Measurements from ENCODE around the gene FAM168B. TPM values are rescaled to one million over a fixed set of nuclear protein-coding genes. Genes with fewer than 3 reads are reported as not detected.
A peak's percentile ranks its signal among the peaks of the same experiment; 100 is the strongest.
"Not testable (repeated sequence)": the region's sequence is repeated elsewhere in the genome, so short reads cannot be mapped to it uniquely, and the experiment has no call there.

FAM168B gene
- total and polyA plus RNA-seq, 4 donors, result 31.3 to 86.7 (median 58.1) TPM

DNA sequence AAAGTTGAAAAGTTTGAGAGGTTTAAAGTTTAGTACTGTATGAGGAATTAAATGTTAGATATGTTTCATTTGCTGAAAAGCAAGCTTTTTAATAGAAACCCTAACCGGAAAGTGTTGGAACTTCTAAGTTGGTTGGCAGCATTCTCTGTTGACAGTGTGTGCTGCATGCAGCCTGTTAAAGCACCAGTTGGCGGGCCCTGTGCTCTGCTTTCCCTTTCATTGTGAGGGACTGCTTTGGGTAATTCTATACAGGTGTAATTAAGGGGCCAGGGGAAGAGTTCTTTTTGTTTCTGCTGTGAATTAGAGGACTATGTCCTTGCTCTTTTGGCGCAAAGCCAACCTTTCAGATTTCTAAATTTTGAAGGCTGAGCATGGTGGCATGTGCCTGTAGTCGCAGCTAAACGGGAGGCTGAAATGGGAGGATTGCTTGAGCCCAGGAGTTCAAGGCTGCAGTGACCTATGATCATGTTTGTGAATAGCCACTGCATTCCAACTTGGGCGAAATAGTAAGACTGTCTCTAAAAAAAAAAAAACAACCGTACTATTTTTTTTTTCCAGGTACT is 32.0 kb upstream of the FAM168B start:
- Histone ChIP-seq H3K27me3 (ENCODE audit: control insufficient read depth in 1 of 2, insufficient read depth in 2 of 2, low read length in 1 of 2) (no peaks in the 10 kb centered on the region), H3K4me1 (ENCODE audit: control insufficient read depth in 1 of 2, insufficient read depth in 2 of 2, low read length in 2 of 2) (no peaks in the 10 kb centered on the region), H3K36me3 (ENCODE audit: control insufficient read depth in 1 of 2, insufficient read depth in 2 of 2, low read length in 1 of 2) (peaks cover 6 to 8% of the 10 kb centered on the region in 2 donors), H3K27ac (ENCODE audit: low read depth in 1 of 2, low read length in 2 of 2) (no peak overlapping the region), H3K4me3 (ENCODE audit: low read length in 2 of 2) (no peak overlapping the region), H3K9me3 (ENCODE audit: control insufficient read depth, low read length) (no peaks in the 10 kb centered on the region)
- WGBS, 2 donors, result 61 to 62% methylated on average over 7 of the region's 7 CpGs
- peak; percentile 62 for ATAC-seq (ENCODE audit: low FRiP score)
- DNase-seq, result no peak
- intact Hi-C loops (cut with DNase I), result no loop called here

DNA sequence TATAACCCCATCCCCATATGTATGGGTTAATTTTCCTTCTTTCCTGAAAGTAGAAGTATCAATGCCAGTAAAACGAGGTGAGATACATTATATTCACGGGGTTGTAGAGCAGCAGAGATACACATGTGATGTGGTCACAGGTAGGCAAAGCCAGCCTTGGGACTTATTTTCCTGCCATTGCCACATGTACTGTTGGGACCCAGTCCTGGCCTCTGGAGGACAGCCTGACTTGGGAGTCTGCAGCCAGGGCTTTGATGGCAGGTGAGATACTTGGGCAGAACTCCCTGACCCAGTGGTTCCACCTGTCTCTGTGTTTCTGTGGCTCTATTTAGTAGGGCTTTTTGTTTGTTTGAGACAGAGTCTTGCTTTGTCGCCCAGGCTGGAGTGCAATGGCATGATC is 29.9 kb upstream of the FAM168B start:
- H3K27me3 ChIP-seq (ENCODE audit: control insufficient read depth in 1 of 2, insufficient read depth in 2 of 2, low read length in 1 of 2), result no peaks in the 10 kb centered on the region
- H3K4me3 ChIP-seq (ENCODE audit: low read length in 2 of 2), result no peak overlapping the region
- 91 to 94% methylated on average over 3 of the region's 3 CpGs for WGBS, 2 donors
- H3K27ac ChIP-seq (ENCODE audit: low read depth in 1 of 2, low read length in 2 of 2), result no peak overlapping the region
- ATAC-seq (ENCODE audit: low FRiP score) (no peak), DNase-seq (no peak)
- H3K9me3 ChIP-seq (ENCODE audit: control insufficient read depth, low read length), result no peaks in the 10 kb centered on the region
- peaks cover 5 to 6% of the 10 kb centered on the region in 2 donors for H3K36me3 ChIP-seq (ENCODE audit: control insufficient read depth in 1 of 2, insufficient read depth in 2 of 2, low read length in 1 of 2)
- intact Hi-C loops (cut with DNase I), result no loop called here
- no peaks in the 10 kb centered on the region for H3K4me1 ChIP-seq (ENCODE audit: control insufficient read depth in 1 of 2, insufficient read depth in 2 of 2, low read length in 2 of 2)

DNA sequence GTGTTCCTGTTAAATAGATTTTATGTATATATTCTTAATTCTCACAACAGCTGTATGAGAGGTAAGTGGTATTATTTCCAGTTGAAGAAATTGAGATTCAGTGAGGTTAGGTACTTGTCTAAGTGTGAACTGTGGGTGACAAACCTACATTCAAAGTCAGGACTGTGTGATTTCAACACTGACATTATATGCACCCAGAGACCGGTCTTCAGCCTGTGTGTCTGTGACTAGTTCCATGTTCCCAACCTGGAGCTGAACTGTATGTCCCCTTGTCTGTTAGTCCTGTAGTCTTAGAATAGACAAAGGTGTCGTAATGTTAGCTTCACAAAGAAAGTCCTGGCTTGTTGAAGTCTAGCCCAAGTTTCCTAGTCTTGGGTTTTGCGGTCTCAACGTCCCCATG is 29.2 kb upstream of the FAM168B start:
- DNase-seq (no peak), ATAC-seq (ENCODE audit: low FRiP score) (no peak)
- 97% methylated on average over 4 of the region's 4 CpGs for WGBS, 2 donors
- no peaks in the 10 kb centered on the region for H3K27me3 ChIP-seq (ENCODE audit: control insufficient read depth in 1 of 2, insufficient read depth in 2 of 2, low read length in 1 of 2)
- H3K27ac ChIP-seq (ENCODE audit: low read depth in 1 of 2, low read length in 2 of 2), result no peak overlapping the region
- no peaks in the 10 kb centered on the region for H3K4me1 ChIP-seq (ENCODE audit: control insufficient read depth in 1 of 2, insufficient read depth in 2 of 2, low read length in 2 of 2)
- peaks cover 5 to 6% of the 10 kb centered on the region in 2 donors for H3K36me3 ChIP-seq (ENCODE audit: control insufficient read depth in 1 of 2, insufficient read depth in 2 of 2, low read length in 1 of 2)
- H3K4me3 ChIP-seq (ENCODE audit: low read length in 2 of 2), result no peak overlapping the region
- H3K9me3 ChIP-seq (ENCODE audit: control insufficient read depth, low read length), result no peaks in the 10 kb centered on the region
- intact Hi-C loops (cut with DNase I), result no loop called here

DNA sequence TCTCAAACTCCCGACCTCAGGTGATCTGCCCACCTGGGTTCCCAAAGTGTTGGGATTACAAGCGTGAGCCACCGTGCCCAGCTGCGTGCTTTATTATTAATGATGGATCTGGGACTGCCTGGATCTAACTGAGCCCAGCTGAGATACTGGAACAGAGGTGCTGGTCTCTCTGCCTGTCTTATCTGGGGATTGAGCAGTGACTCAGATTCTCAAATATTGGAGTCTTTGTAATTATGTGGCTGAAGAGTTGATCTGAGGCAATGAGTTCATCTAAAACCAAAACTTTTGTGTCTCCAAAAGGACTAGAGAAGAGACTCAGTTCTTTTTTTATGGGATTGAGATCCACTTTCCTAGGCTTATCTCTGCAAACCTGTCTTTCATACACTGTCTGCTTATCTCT is 28.2 kb upstream of the FAM168B start:
- peaks cover 0 to 2% of the 10 kb centered on the region in 2 donors for H3K36me3 ChIP-seq (ENCODE audit: control insufficient read depth in 1 of 2, insufficient read depth in 2 of 2, low read length in 1 of 2)
- H3K4me3 ChIP-seq (ENCODE audit: low read length in 2 of 2), result no peak overlapping the region
- H3K9me3 ChIP-seq (ENCODE audit: control insufficient read depth, low read length), result no peaks in the 10 kb centered on the region
- ATAC-seq (ENCODE audit: low FRiP score), result no peak
- no peaks in the 10 kb centered on the region for H3K27me3 ChIP-seq (ENCODE audit: control insufficient read depth in 1 of 2, insufficient read depth in 2 of 2, low read length in 1 of 2)
- no peak overlapping the region for H3K27ac ChIP-seq (ENCODE audit: low read depth in 1 of 2, low read length in 2 of 2)
- DNase-seq, result no peak
- WGBS, 2 donors, result 96 to 97% methylated on average over 4 of the region's 4 CpGs
- intact Hi-C loops (cut with DNase I), result no loop called here
- no peaks in the 10 kb centered on the region for H3K4me1 ChIP-seq (ENCODE audit: control insufficient read depth in 1 of 2, insufficient read depth in 2 of 2, low read length in 2 of 2)

DNA sequence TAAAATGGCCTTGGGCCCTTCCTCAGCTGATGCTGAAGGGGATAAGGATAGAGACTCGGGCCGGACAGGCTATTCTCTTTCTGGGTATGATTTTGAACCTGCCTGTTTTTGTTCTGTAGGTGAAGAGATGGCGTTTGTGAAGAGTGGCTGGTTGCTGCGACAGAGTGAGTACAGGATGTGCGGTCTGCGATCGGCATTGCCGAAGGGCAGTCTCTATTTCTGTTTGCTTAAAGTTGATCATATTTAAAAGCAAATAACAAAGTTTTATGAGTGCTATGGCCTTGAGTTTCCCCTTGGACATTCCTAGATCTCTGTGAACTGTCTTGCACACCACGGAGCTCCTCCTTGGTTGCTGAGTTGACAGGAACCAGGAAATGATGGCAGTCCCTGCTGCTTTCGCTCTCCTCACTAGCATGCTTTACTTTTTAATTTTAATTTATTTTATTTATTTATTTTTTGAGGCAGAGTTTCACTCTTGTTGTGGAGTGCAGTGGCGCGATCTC is 27.6 kb upstream of the FAM168B start:
- no peak for ATAC-seq (ENCODE audit: low FRiP score)
- DNase-seq, result no peak
- intact Hi-C loops (cut with DNase I), result no loop called here
- H3K27me3 ChIP-seq (ENCODE audit: control insufficient read depth in 1 of 2, insufficient read depth in 2 of 2, low read length in 1 of 2), result no peaks in the 10 kb centered on the region
- H3K4me1 ChIP-seq (ENCODE audit: control insufficient read depth in 1 of 2, insufficient read depth in 2 of 2, low read length in 2 of 2), result no peaks in the 10 kb centered on the region
- 95 to 97% methylated on average over 12 of the region's 12 CpGs for WGBS, 2 donors
- peaks cover 0 to 1% of the 10 kb centered on the region in 2 donors for H3K36me3 ChIP-seq (ENCODE audit: control insufficient read depth in 1 of 2, insufficient read depth in 2 of 2, low read length in 1 of 2)
- H3K27ac ChIP-seq (ENCODE audit: low read depth in 1 of 2, low read length in 2 of 2), result no peak overlapping the region
- no peak overlapping the region for H3K4me3 ChIP-seq (ENCODE audit: low read length in 2 of 2)
- no peaks in the 10 kb centered on the region for H3K9me3 ChIP-seq (ENCODE audit: control insufficient read depth, low read length)

DNA sequence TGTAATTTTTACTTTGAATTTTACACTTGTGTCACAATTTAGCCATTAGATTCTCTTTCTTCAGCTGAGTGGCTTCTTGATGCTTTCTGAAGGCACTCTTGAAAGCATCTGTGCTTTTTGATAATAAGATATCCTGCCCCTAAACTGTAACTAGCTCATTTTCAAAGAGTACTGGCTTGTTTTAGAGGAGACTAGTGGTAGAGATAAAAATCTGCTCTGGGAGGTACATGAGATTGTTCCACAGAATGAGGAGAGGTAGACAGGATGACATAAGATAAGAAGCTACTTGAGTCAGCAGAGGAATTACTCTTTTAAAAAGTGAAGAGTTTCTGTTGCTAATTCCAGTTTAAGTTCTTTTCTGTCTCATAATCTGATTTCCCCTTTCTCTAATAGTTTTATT is 22.5 kb upstream of the FAM168B start:
- no peaks in the 10 kb centered on the region for H3K27me3 ChIP-seq (ENCODE audit: control insufficient read depth in 1 of 2, insufficient read depth in 2 of 2, low read length in 1 of 2)
- no peak overlapping the region for H3K4me3 ChIP-seq (ENCODE audit: low read length in 2 of 2)
- no peak overlapping the region for H3K27ac ChIP-seq (ENCODE audit: low read depth in 1 of 2, low read length in 2 of 2)
- H3K4me1 ChIP-seq (ENCODE audit: control insufficient read depth in 1 of 2, insufficient read depth in 2 of 2, low read length in 2 of 2), result no peaks in the 10 kb centered on the region
- no peaks in the 10 kb centered on the region for H3K36me3 ChIP-seq (ENCODE audit: control insufficient read depth in 1 of 2, insufficient read depth in 2 of 2, low read length in 1 of 2)
- no peaks in the 10 kb centered on the region for H3K9me3 ChIP-seq (ENCODE audit: control insufficient read depth, low read length)
- intact Hi-C loops (cut with DNase I), result no loop called here
- ATAC-seq (ENCODE audit: low FRiP score), result no peak
- DNase-seq, result no peak

DNA sequence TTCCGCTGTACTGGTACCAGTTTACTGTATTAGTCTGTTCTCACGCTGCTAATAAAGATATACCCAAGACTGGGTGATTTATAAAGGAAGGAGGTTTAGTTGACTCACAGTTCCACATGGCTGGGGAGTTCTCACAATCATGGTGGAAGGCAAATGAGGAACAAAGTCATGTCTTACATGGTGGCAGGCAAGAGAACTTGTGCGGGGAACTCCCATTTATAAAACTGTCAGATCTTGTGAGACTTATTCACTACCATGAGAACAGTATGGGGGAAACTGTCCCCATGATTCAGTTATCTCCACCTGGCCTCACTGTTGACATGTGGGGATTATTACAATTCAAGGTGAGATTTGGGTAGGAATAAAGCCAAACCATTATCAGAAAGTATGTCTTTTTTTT is 21.7 kb upstream of the FAM168B start:
- intact Hi-C loops (cut with DNase I); DNase-seq; H3K9me3 ChIP-seq (ENCODE audit: control insufficient read depth, low read length); H3K4me3 ChIP-seq (ENCODE audit: low read length in 2 of 2); ATAC-seq (ENCODE audit: low FRiP score); H3K27me3 ChIP-seq (ENCODE audit: control insufficient read depth in 1 of 2, insufficient read depth in 2 of 2, low read length in 1 of 2); H3K4me1 ChIP-seq (ENCODE audit: control insufficient read depth in 1 of 2, insufficient read depth in 2 of 2, low read length in 2 of 2); H3K27ac ChIP-seq (ENCODE audit: low read depth in 1 of 2, low read length in 2 of 2); H3K36me3 ChIP-seq (ENCODE audit: control insufficient read depth in 1 of 2, insufficient read depth in 2 of 2, low read length in 1 of 2): not testable (repeated sequence)
- 95 to 96% methylated on average over 3 of the region's 3 CpGs for WGBS, 2 donors

DNA sequence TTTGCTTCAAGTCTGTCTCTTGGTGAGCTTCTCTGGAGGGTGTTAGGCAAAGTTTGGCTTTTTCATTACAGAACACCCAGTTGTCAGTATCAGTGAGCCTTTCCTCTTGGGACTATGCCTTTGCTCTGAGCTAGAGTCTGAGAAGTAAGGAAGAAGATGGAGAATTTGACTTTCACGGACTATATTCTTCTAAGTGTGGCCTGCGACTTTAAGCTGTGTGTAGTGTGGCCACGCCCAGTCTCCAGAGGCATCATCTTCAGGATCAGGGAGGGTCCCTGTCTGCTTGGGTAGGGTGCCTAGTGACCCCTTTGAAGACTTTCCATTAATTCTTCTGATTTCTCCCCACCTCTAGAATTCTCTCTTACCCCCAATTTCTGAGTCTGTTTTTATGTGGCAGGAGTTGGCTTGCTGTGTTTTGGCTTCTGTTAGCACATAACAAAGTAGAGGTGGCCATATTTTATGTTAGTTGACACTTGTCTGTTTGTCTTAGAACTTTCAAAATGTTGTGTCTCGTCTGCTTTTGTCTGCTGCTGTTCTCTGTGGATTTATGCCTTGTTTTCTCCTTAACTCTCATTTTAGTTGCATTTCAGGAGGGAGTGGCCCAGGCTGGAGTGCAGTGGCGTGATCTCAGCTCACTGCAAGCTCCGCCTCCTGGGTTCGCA is 20.4 kb upstream of the FAM168B start:
- intact Hi-C loops (cut with DNase I), result no loop called here
- DNase-seq (no peak), ATAC-seq (ENCODE audit: low FRiP score) (peak; percentile 15)
- H3K4me3 ChIP-seq (ENCODE audit: low read length in 2 of 2), result no peak overlapping the region
- WGBS, 2 donors, result 86 to 87% methylated on average over 7 of the region's 7 CpGs
- no peaks in the 10 kb centered on the region for H3K36me3 ChIP-seq (ENCODE audit: control insufficient read depth in 1 of 2, insufficient read depth in 2 of 2, low read length in 1 of 2)
- H3K27me3 ChIP-seq (ENCODE audit: control insufficient read depth in 1 of 2, insufficient read depth in 2 of 2, low read length in 1 of 2), result no peaks in the 10 kb centered on the region
- no peaks in the 10 kb centered on the region for H3K9me3 ChIP-seq (ENCODE audit: control insufficient read depth, low read length)
- no peak overlapping the region for H3K27ac ChIP-seq (ENCODE audit: low read depth in 1 of 2, low read length in 2 of 2)
- H3K4me1 ChIP-seq (ENCODE audit: control insufficient read depth in 1 of 2, insufficient read depth in 2 of 2, low read length in 2 of 2), result no peaks in the 10 kb centered on the region

DNA sequence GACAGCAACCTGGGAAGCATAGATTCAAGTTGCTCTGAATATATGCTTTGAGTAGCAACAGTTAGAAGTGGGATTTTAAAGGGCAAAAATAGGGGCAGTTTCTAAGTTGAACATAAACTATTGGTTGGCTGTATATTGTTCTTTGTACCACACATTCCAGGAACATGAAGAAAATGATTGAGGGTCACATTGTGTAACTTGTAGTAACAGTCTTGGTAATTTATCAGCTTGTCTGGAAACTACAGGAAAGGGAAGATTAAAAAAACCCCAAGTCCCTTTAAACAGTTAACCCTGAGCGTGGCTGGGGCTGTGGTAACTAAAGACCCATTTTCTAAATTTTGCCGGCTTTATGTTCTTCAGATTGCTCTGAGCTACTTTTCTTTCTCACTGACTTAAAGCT is 19.3 kb upstream of the FAM168B start:
- WGBS, 2 donors, result 36 to 52% methylated on average over 2 of the region's 2 CpGs

More for the DNA sequence above, 19.3 kb upstream of the FAM168B start:
- no peaks in the 10 kb centered on the region for H3K36me3 ChIP-seq (ENCODE audit: control insufficient read depth in 1 of 2, insufficient read depth in 2 of 2, low read length in 1 of 2)
- no peak overlapping the region for H3K4me3 ChIP-seq (ENCODE audit: low read length in 2 of 2)
- ATAC-seq (ENCODE audit: low FRiP score) (no peak), DNase-seq (no peak)
- H3K27me3 ChIP-seq (ENCODE audit: control insufficient read depth in 1 of 2, insufficient read depth in 2 of 2, low read length in 1 of 2), result no peaks in the 10 kb centered on the region
- no peaks in the 10 kb centered on the region for H3K9me3 ChIP-seq (ENCODE audit: control insufficient read depth, low read length)
- intact Hi-C loops (cut with DNase I), result no loop called here
- no peaks in the 10 kb centered on the region for H3K4me1 ChIP-seq (ENCODE audit: control insufficient read depth in 1 of 2, insufficient read depth in 2 of 2, low read length in 2 of 2)
- no peak overlapping the region for H3K27ac ChIP-seq (ENCODE audit: low read depth in 1 of 2, low read length in 2 of 2)

Data from aorta (tissue), 5 donors.